ENCODE results near the gene ACP3. TPM values are rescaled to one million over a fixed set of nuclear protein-coding genes. Genes with fewer than 3 reads are reported as not detected.

ACP3 gene
- total RNA-seq, 1 experiment from 2014 or later: 5.8 TPM

DNA sequence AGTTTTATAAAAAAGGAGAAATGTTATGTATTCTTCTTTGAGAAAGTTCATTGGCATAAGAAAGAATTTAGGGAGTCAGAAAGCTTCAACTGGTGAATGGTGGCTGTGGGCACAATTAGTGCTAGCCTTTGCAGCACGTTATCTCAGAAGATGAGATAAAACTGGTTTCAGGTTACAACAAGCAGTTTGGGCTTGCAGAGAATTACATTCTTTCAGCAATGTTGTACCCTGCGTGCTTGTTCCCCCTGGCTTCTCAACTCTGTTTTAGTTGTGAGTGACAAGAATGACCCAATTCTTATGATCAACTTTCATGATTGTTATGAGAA, 31.6 kb upstream of the ACP3 start:
- Mint-ChIP-seq H3K4me3 (ENCODE audit: low read depth, unreplicated experiment) (no peak overlapping the region), H3K27ac (ENCODE audit: unreplicated experiment) (no peak overlapping the region), H3K4me1 (ENCODE audit: low read depth, unreplicated experiment) (peaks cover 39% of the 10 kb centered on the region), H3K27me3 (ENCODE audit: unreplicated experiment) (no peaks in the 10 kb centered on the region), H3K36me3 (ENCODE audit: insufficient read depth, unreplicated experiment) (no peaks in the 10 kb centered on the region), H3K9me3 (ENCODE audit: low read depth, unreplicated experiment) (peaks cover 9% of the 10 kb centered on the region)
- CTCF ChIA-PET: interaction anchor here (2.2 kb wide), 1 partner anchor 32 kb away, joined by 7 read pairs; the partner anchor contains the start of gene ACP3
- BruUV-seq (replicated peaks): no TSS peak
- intact Hi-C loops (cut with micrococcal nuclease; ENCODE audit: unreplicated experiment): no loop called here
- DNase-seq: peak; percentile 33
- TF ChIP-seq, protein P1, sequence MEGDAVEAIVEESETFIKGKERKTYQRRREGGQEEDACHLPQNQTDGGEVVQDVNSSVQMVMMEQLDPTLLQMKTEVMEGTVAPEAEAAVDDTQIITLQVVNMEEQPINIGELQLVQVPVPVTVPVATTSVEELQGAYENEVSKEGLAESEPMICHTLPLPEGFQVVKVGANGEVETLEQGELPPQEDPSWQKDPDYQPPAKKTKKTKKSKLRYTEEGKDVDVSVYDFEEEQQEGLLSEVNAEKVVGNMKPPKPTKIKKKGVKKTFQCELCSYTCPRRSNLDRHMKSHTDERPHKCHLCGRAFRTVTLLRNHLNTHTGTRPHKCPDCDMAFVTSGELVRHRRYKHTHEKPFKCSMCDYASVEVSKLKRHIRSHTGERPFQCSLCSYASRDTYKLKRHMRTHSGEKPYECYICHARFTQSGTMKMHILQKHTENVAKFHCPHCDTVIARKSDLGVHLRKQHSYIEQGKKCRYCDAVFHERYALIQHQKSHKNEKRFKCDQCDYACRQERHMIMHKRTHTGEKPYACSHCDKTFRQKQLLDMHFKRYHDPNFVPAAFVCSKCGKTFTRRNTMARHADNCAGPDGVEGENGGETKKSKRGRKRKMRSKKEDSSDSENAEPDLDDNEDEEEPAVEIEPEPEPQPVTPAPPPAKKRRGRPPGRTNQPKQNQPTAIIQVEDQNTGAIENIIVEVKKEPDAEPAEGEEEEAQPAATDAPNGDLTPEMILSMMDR (IDR thresholded peaks at IDR 0.05; ENCODE audit: unreplicated experiment): no peak

DNA sequence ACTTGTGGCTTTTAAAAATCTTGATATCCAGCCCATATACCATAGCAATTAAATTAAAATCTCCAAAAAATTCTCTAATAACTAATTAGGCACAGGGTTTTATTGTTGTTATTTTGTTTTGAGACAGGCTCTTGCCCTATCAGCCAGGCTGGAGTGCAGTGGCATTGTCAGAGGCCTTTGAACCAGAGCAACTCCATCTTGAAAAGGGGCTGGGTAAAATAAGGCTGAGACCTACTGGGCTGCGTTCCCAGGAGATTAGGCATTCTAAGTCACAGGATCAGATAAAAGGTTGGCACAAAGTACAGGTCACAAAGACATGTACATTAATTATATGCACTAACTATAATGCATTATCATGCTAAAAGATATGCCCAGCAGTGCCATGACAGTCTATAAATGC, 31.2 kb upstream of the ACP3 start:
- TF ChIP-seq, protein P1 (IDR thresholded peaks at IDR 0.05; ENCODE audit: unreplicated experiment): no peak
- Mint-ChIP-seq H3K4me1 (ENCODE audit: low read depth, unreplicated experiment) (peaks cover 44% of the 10 kb centered on the region), H3K9me3 (ENCODE audit: low read depth, unreplicated experiment) (peaks cover 9% of the 10 kb centered on the region), H3K27ac (ENCODE audit: unreplicated experiment) (no peak overlapping the region), H3K36me3 (ENCODE audit: insufficient read depth, unreplicated experiment) (no peaks in the 10 kb centered on the region), H3K4me3 (ENCODE audit: low read depth, unreplicated experiment) (no peak overlapping the region), H3K27me3 (ENCODE audit: unreplicated experiment) (no peaks in the 10 kb centered on the region)
- intact Hi-C loops (cut with micrococcal nuclease; ENCODE audit: unreplicated experiment): no loop called here
- DNase-seq: no peak
- BruUV-seq (replicated peaks): no TSS peak
- CTCF ChIA-PET: no interaction called here

GRCh38 chr3:132288357-132288756, 28.9 kb upstream of the ACP3 start:
- H3K4me1 Mint-ChIP-seq (ENCODE audit: low read depth, unreplicated experiment): peaks cover 49% of the 10 kb centered on the region
- H3K9me3 Mint-ChIP-seq (ENCODE audit: low read depth, unreplicated experiment): peaks cover 9% of the 10 kb centered on the region
- no TSS peak for BruUV-seq (replicated peaks)
- no peaks in the 10 kb centered on the region for H3K36me3 Mint-ChIP-seq (ENCODE audit: insufficient read depth, unreplicated experiment)
- CTCF ChIA-PET: no interaction called here
- DNase-seq: no peak
- H3K27ac Mint-ChIP-seq (ENCODE audit: unreplicated experiment): no peak overlapping the region
- no peaks in the 10 kb centered on the region for H3K27me3 Mint-ChIP-seq (ENCODE audit: unreplicated experiment)
- TF ChIP-seq, protein P1 (IDR thresholded peaks at IDR 0.05; ENCODE audit: unreplicated experiment): no peak
- intact Hi-C loops (cut with micrococcal nuclease; ENCODE audit: unreplicated experiment): no loop called here
- no peak overlapping the region for H3K4me3 Mint-ChIP-seq (ENCODE audit: low read depth, unreplicated experiment)

DNA sequence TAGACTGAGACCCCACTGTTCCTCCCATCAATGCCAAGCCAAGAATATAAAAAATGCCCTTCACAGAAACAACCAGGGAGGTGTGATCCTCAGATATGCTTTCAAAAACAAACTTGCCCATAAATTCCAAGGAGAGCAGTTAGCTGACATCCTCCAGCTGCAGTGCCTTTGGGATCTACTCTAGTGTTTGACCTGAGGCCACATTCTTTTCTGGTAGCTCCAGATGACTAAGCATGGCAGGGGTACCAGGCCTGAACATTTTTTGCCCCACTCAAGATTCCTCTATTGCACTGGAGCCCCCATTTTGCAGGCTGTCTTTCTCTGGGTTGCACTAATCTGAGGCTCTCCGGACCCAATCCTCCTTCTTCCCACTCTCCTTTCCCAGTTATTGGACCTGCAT, 27.9 kb upstream of the ACP3 start:
- H3K36me3 Mint-ChIP-seq (ENCODE audit: insufficient read depth, unreplicated experiment): no peaks in the 10 kb centered on the region
- DNase-seq: no peak
- H3K27me3 Mint-ChIP-seq (ENCODE audit: unreplicated experiment): no peaks in the 10 kb centered on the region
- CTCF ChIA-PET: no interaction called here
- BruUV-seq (replicated peaks): no TSS peak
- peaks cover 40% of the 10 kb centered on the region for H3K4me1 Mint-ChIP-seq (ENCODE audit: low read depth, unreplicated experiment)
- intact Hi-C loops (cut with micrococcal nuclease; ENCODE audit: unreplicated experiment): no loop called here
- H3K27ac Mint-ChIP-seq (ENCODE audit: unreplicated experiment): no peak overlapping the region
- TF ChIP-seq, protein P1 (IDR thresholded peaks at IDR 0.05; ENCODE audit: unreplicated experiment): no peak
- H3K9me3 Mint-ChIP-seq (ENCODE audit: low read depth, unreplicated experiment): peaks cover 9% of the 10 kb centered on the region
- no peak overlapping the region for H3K4me3 Mint-ChIP-seq (ENCODE audit: low read depth, unreplicated experiment)

Data from Calu3 (cell line).